Stromal cell of bone marrow (primary cell): ENCODE results near the gene RIN1.

Experiments used
- DNase-seq: peaks from one replicate; pipeline ENCODE4 v3.0.0-alpha.2; 2012; ENCODE audit warnings: low read depth

RIN1 gene

GRCh38 chr11:66294626-66295620 lies 41.3 kb downstream of the RIN1 start:
- no peak for DNase-seq

DNA sequence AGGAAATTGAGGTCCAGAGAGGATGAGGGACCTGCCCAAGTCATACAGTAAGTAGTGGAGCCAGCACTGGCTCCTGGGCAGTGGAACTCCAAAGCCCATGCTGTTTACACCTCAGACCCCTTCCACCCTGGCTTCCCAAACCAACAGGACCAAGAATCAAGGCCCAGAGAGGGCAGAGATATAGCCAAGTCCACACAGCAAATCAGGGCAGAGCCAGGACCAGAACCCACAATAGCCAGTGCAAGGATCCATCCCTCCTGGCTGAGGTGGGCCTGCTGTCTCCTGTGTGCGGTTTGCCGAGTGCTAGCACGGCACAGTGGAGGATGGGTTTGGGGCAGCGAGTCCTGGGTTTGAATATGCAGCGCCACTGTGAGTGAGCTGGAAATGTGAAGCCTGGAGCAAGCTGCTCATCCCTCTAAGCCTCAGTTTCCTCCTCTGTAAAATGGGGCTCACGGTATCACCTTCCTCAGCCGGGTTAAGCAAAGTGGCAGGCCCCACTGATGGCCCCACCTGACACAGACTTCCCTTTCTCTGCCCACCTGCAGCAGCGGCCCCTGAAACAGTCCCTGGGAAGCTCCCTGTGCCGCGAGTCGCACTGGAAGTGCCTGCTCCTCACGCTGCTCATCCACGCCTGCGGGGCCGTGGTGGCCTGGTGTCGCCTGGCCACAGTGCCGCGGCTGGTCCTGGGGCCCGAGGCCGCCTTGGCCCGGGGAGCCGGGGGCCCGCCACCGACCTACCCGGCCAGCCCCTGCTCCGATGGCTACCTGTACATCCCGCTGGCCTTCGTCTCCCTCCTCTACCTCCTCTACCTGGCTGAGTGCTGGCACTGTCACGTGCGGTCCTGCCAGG lies 42.2 kb downstream of the RIN1 start:
- no peak for DNase-seq

DNA sequence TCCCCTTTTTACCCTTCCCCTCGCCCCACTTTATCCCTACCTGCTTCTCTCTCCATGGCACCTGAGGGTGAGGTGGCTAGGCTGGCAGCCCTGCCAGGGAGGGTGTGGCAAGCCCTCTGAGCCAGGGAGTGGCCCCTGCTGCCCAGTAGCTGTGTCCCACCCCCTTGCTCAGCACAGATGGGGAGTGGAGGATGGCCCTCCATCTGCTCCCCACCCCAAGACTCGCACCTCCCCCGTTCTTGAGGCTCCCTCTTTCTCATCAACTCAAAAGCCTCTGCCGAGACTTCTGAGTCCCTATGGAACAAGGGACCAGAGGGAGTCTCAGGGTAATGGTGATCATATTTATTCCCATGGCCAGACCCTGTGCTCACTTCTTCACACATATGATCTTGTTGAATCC lies 42.9 kb downstream of the RIN1 start:
- no peak for DNase-seq

DNA sequence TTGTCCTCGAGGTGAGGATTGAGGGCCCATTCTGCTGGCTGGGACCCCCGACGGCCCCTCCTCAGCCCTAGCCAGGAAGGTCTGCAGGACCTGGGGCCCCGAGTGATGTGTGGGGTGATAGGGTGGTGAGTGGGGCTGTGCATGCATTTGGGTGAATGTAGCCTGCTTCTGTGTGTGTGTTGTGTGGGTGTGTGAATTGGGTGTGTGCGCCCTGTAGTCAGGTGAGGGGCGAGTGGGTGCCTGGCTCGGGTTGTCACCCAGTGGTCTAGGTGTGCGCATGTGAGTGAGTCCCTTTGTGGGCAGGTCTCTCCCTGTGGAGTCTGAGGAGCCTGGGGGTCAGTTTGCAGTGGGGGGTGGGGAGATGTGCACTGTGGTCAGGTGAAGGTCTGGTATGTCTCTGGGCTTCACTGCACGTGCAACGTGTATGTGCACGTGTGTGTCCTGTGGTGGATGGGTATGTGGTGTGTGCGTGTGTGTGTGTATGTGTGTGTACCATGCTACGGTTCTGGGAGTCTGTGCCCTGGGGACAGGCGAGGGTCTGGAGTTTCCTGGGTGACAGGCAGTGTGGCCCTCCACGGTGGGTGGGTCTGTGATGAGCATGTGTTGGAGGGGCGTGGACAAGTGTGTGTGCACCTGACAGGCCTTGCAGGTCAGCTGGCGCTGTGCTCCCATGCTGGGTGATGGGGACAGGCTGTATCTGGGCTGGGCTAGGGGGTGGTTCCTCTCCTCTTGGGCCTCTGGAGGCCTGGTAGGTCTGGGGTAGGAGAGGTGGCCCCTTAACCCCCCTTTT lies 43.5 kb downstream of the RIN1 start:
- DNase-seq: no peak

DNA sequence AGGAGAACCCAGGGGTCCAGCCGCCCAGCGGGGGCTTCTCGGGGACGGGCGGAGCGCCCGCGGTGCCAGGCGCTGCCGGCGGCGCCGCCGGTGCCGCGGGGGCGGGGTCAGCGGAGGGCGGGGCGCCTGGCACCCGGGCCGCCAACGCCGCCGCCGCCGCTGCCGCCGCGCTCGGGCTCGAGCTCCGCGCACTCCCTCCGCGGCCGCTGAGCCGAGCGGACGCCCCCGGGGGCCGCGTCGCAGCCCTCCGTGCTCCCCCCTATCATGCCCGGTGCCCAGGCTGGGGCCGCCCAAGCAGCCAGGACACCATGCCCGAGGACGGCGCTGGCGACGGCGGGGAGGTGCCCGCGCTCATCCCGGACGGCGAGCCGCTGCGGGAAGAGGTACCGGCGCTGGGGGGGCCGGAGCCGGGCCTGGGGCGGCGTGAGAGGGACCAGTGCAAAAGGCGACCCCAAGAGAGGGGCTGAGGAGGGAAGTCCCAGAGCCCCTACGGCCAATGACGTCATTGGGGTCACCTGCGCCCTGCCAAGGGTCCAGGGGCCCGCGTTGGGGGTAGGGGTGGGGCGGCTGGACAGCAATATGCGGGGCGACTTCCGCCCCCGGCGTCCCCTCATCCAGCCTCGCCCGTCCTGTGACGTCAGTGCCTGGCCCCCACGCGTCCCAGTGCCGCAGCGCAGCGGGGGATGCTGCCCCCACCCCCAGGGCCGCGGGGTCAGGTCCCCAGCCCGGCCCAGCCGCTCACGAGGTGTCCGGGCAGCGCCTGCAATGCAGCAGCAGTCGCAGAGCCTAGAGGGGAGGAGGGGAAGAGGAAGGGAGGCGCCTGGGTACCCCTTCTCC lies 44.3 kb downstream of the RIN1 start, which contains the start of gene TMEM151A:
TSS of gene TMEM151A (plus strand) at position 189 of the 837 bp plus-strand sequence. CDS start at position 309, 120 bp downstream.
- no peak for DNase-seq

DNA sequence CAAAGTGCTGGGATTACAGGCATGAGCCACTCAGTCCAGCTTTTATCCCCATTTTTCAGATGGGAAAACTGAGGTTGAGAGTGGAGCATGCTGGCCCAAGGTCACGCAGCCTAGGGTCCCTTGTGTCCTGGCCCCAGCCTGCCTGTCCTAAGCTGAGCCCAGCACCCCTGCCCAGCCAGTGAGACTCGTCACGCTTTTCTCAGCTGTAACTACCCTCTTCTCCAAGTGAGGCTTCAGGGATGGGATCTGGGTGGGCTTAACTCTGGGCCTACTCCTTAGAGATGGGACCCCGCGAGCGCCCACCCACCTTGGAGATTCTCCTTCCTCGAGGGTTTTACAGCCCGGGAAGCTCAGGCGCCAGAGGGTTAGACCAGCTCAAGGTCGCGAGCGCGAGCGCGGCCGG lies 44.9 kb downstream of the RIN1 start:
- no peak for DNase-seq

DNA sequence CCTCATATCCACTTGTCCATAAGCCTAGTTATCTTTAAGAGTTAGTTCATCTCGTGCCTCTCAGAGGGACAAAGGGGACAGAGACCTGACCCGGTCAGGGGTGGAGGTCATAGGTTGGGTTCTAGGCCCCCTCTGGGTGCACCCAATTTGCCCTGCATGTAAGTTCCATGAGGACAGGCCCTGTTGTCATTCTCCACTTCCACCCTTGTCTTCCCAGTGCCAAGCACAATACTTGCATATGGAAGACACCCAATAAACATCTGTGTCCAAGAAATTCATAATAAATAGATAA lies 46.0 kb downstream of the RIN1 start:
- DNase-seq: no peak

- peak; percentile 30 for DNase-seq
These were observed 46.5 kb downstream of the RIN1 start for GRCh38 chr11:66289548-66290329.

DNA sequence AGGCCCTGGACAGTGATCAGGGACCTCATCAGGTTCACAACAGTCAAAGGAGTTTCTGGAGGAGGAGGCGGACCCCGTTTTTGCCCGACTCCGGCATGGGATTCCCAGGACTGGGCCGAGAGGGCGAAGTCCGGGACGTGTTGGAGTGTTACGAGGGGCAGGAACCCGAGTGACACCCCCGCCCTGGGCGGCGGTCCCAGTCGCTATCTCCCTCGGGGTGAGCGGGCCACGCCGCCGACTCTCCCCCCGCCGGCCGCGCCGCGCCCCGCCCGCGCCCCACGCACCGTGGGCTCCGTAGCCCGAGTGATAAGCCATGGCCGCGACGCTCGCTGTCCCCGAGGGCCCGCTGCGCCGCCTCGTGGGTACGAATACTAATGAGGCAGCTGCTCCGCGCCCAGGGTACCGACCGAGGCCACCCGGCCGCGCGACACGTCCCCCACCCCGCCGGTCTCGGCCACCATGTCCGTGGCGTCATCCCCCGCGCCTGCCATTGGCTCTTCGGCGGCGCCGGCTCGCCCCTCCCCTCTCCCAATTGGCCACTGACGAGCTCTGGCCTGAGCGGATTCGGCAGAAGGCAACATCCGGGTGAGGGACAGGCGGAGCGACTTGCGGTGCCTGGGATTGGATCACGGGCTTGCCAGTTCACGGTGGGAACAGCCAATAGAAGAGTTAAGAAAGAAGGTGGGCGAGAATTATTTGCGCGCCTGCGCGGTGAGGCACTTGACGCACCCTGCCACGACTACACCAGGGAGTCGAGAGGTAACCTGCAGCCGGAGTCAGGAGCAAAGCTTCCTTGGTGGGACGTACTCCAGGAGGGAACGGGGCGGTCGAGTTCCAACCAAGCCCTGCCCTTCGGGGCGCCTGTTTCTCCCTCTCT lies 47.3 kb downstream of the RIN1 start, which contains the start of gene YIF1A:
TSS of gene YIF1A (minus strand) at position 473 of the 877 bp plus-strand sequence. CDS start at position 315, 158 bp downstream.
- DNase-seq: peak; percentile 99

DNA sequence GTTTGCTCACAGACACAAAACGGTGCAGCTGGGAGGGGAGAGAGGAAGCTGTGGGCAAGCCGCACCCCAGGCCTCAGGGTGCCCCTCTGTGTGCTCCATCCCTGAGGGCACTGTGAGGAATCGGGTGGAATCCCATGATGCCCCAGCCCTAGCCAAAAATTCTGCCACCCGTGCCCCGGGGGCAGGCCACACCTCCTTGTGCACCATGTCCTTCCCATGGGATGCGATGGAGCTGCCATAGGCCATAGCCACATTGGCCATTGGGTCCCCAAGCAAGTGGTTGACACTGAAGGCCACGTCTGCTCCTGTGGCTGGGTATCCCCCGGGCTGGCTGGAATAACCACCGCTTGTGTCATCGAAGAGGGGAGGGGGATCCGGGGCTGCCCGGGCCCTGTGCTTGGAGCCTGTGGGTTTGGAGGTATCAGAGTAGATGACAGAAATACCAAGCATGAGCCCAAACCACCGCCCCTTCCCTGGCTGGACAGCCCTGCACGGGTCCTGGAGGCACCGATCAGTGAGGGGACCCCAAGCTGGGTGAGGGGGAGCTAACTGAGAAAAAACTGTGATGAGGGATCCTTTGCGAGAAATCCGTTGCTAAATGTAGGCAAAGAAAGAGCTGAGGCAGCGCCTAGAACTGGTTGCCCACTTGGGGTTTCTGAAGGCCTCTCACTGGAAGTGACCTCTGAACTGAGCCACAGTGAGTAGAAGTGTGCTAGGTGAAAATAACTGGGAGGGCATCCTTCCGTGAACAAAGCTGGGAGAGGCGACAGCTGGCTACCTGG lies 48.2 kb downstream of the RIN1 start:
- no peak for DNase-seq

GRCh38 chr11:66287211-66287888 lies 48.9 kb downstream of the RIN1 start:
- no peak for DNase-seq

GRCh38 chr11:66286699-66287098 lies 49.5 kb downstream of the RIN1 start:
- DNase-seq: no peak

GRCh38 chr11:66285250-66285947 lies 50.8 kb downstream of the RIN1 start:
- DNase-seq: no peak

GRCh38 chr11:66284526-66285078 lies 51.6 kb downstream of the RIN1 start:
- no peak for DNase-seq

DNA sequence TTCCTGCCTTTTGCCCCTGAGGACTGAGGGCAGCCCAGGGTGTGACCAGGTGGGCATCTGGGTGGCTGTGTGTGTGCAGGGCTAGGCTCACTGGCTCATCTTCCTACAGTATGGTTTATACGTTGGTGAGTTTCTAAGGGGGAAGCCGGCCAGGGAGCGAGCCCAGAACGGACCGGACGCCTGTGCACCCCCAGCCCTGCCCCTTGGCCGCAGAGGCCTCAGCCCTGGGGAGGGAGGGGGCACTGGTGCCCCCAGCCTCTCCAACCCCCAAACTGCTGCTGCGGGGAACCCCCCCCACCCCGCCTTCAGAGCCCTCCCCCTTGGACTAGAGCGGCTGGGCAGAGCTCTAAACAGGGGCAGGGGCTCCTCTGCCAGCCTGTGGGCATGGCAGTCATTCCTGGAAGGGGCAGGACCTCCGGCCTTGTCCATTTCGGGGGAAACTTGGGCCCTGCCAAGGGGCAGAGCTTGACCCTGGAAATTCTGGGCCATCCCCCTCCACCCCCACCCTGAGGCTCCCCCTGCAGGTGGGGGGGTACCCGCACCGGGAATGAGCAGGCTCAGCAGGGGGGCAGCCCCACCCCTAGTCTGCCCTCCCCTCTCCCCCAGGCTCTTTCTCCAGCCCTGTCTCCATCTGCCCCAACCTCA lies 52.7 kb downstream of the RIN1 start:
- DNase-seq: no peak
